Vagina (tissue), 2 donors: Measurements from ENCODE around the gene GRSF1. TPM values are rescaled to one million over a fixed set of nuclear protein-coding genes. Genes with fewer than 3 reads are reported as not detected.
"Not testable (repeated sequence)": the region's sequence is repeated elsewhere in the genome, so short reads cannot be mapped to it uniquely, and the experiment has no call there.

Experiments
- DNase-seq, 2 donors: peaks; one replicate each; pipeline ENCODE4 v3.0.0-alpha.2; 2017; ENCODE audit errors: extremely low spot score in 2 of 2
- H3K27ac ChIP-seq: fragments of 200-600 bp; sonication (generic); one replicate; pipeline ENCODE4 v1.5.1; 2019
- H3K27me3 ChIP-seq: fragments of 200-600 bp; sonication (generic); one replicate; pipeline ENCODE4 v1.5.1; 2019
- H3K36me3 ChIP-seq, 2 donors: fragments of 200-600 bp; sonication (generic); one replicate each; pipeline ENCODE4 v1.5.1; 2017 to 2019
- H3K4me1 ChIP-seq: fragments of 200-600 bp; sonication (generic); one replicate; pipeline ENCODE4 v1.5.1; 2019
- H3K4me3 ChIP-seq, 2 donors: fragments of 200-600 bp; sonication (generic); 1 replicate in 1 of 2; 2 replicates in 1 of 2; pipeline ENCODE4 v1.5.1; 2016 to 2019
- H3K9me3 ChIP-seq: fragments of 200-600 bp; sonication (generic); one replicate; pipeline ENCODE4 v1.5.1; 2019
- POLR2A ChIP-seq, 2 donors: fragments of 450-650 bp; IDR thresholded peaks; one replicate each; pipeline ENCODE4 v1.6.1; 2017; ENCODE audit warnings: antibody characterized with exemption in 2 of 2, mild to moderate bottlenecking in 2 of 2, moderate library complexity in 2 of 2
- POLR2AphosphoS5 ChIP-seq, 2 donors: sonication (generic); formaldehyde crosslinking; IDR thresholded peaks; one replicate each; pipeline ENCODE4 v1.9.0; 2017; ENCODE audit warnings: antibody characterized with exemption in 2 of 2, mild to moderate bottlenecking in 2 of 2, low read depth in 1 of 2; ENCODE audit not compliant: insufficient read depth in 1 of 2
- intact Hi-C: fragments of 100-400 bp; cut with DNase I; formaldehyde crosslinking; loops from one replicate; pipeline ENCODE4 v1.15.1; 2023
- total RNA-seq: library from RNA; depleted of rRNA; stranded (reverse); fragments of >200 nt; gene quantifications from one replicate; pipeline ENCODE4 v1.2.3, GENCODE V29; 2016
- TF ChIP-seq, protein P1 (sequence below), 3 experiments: fragments of 450-650 bp in 2 of 3; fragments of 200-600 bp in 1 of 3; sonication (generic) in 1 of 3; IDR thresholded peaks; one replicate each; pipeline ENCODE4 v1.5.1; 2017 to 2019; ENCODE audit warnings: antibody characterized with exemption in 3 of 3, mild to moderate bottlenecking in 2 of 3, moderate library complexity in 2 of 3

The GRSF1 gene
- total RNA-seq, 1 donor from 2014 or later = 35.1 TPM

DNA sequence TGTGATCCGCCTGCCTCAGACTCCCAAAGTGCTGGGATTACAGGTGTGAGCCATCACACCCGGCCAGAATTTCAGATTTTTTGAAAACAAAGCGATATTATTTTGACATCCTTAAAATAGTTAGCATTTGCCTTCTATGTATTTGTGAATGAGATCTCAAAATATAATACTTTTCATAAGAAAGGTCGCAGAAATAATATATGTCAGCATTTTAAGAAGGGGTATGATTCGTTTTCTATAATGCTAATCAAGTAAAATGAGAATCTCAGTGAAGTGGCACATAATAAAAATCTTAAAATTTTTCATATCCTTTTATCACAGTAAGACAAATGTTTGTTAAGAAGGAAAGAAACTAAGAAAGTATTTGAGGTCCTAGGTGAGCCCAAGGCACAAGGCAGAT is 52.2 kb downstream of the GRSF1 start:
- no peaks in the 10 kb centered on the region for H3K27me3 ChIP-seq
- no peak for TF ChIP-seq POLR2A (IDR thresholded peaks at IDR 0.05)
- TF ChIP-seq, protein P1, sequence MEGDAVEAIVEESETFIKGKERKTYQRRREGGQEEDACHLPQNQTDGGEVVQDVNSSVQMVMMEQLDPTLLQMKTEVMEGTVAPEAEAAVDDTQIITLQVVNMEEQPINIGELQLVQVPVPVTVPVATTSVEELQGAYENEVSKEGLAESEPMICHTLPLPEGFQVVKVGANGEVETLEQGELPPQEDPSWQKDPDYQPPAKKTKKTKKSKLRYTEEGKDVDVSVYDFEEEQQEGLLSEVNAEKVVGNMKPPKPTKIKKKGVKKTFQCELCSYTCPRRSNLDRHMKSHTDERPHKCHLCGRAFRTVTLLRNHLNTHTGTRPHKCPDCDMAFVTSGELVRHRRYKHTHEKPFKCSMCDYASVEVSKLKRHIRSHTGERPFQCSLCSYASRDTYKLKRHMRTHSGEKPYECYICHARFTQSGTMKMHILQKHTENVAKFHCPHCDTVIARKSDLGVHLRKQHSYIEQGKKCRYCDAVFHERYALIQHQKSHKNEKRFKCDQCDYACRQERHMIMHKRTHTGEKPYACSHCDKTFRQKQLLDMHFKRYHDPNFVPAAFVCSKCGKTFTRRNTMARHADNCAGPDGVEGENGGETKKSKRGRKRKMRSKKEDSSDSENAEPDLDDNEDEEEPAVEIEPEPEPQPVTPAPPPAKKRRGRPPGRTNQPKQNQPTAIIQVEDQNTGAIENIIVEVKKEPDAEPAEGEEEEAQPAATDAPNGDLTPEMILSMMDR (IDR thresholded peaks at IDR 0.05) = no peak
- no peak for TF ChIP-seq POLR2AphosphoS5 (IDR thresholded peaks at IDR 0.05; ENCODE audit: insufficient read depth in 1 of 2, low read depth in 1 of 2)
- no peaks in the 10 kb centered on the region for H3K4me1 ChIP-seq
- peaks cover 0 to 76% of the 10 kb centered on the region in 2 donors for H3K36me3 ChIP-seq
- H3K4me3 ChIP-seq = no peak overlapping the region
- H3K27ac ChIP-seq = no peak overlapping the region
- no peak for DNase-seq
- H3K9me3 ChIP-seq = no peaks in the 10 kb centered on the region
- intact Hi-C loops = no loop called here

DNA sequence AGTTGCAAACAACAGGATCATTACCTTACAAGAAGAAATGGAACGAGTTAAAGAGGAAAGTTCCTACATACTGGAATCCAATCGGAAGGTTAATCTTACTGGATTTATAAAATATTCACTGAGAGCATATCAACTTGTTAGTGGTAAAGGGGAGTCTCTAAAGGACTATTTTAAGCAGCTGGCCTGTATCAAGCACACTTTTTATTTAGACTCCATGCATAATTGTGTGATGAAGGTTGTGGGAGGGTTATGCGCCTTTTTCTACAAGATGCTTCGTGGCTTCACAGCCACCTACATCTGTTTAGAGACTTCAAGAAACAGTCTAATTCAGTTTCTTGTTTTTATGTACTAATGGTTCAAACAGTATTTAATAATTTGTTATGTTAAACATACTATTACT is 56.6 kb downstream of the GRSF1 start:
- intact Hi-C loops = no loop called here
- no peak overlapping the region for H3K27ac ChIP-seq
- H3K27me3 ChIP-seq = no peaks in the 10 kb centered on the region
- no peak for TF ChIP-seq POLR2AphosphoS5 (IDR thresholded peaks at IDR 0.05; ENCODE audit: insufficient read depth in 1 of 2, low read depth in 1 of 2)
- TF ChIP-seq, protein P1 (IDR thresholded peaks at IDR 0.05) = no peak
- no peak for TF ChIP-seq POLR2A (IDR thresholded peaks at IDR 0.05)
- H3K36me3 ChIP-seq = peaks cover 0 to 79% of the 10 kb centered on the region in 2 donors
- H3K4me3 ChIP-seq = no peak overlapping the region
- no peaks in the 10 kb centered on the region for H3K9me3 ChIP-seq
- DNase-seq = no peak
- H3K4me1 ChIP-seq = no peaks in the 10 kb centered on the region

DNA sequence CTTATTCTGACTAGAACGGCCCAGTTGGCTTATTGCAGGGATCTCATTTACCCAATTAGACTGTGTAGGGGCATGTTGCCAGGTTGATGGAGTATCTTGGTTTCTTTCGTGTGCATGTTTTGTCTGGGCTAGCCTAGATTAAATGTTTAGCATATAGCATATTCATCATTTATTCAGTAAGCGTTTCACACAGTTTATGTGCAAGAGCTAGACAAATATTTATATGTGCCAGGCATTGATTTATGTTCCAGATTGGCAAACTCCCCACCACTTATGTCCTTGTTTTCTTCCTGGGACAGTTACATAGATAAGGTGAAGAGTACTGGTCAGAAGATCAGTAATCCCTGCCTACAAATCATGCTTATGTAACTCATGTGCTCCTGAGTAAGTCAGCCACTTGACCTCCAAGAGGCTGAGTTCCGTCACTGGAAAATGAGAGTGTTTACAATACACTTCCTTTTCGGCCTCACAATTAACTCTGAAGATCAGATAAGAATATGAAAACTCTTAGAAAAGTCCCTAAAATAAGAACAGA is 60.7 kb downstream of the GRSF1 start:
- Histone ChIP-seq H3K4me1 (no peaks in the 10 kb centered on the region), H3K27me3 (no peaks in the 10 kb centered on the region), H3K36me3 (peaks cover 0 to 58% of the 10 kb centered on the region in 2 donors), H3K9me3 (no peaks in the 10 kb centered on the region), H3K27ac (no peak overlapping the region), H3K4me3 (no peak overlapping the region)
- no peak for DNase-seq
- intact Hi-C loops = no loop called here
- TF ChIP-seq POLR2AphosphoS5 (IDR thresholded peaks at IDR 0.05; ENCODE audit: insufficient read depth in 1 of 2, low read depth in 1 of 2) (no peak), POLR2A (IDR thresholded peaks at IDR 0.05) (no peak)
- TF ChIP-seq, protein P1 (IDR thresholded peaks at IDR 0.05) = no peak

DNA sequence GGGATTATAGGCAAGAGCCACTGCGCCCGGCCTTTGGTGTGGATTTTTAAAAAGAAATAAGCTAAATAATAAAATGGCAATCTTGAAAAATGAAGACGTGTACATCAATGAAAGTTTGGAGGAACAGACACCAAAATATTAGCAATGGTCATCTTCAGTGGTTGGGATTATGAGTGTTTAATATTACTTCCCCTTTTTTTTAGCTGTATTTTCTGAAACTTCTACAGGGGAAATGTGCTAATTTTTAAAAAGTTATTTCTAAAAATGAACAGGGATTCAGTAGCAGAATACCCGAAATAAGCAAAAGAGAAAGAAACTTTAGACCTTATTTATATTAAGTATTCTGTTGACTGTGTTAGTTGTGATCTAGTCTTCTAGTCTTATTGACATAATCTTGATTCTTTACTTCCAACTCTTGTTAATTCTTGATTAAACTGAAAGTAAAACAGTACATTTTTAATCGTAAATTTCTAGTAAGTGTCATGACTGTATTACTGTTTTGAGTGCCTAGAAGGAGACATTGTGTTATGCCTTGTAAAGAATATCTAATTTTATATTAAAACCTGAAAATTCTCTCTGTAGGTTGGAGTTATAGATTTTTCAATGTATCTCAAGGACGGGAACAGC is 66.6 kb downstream of the GRSF1 start:
- Histone ChIP-seq H3K27ac (no peak overlapping the region), H3K27me3 (no peaks in the 10 kb centered on the region), H3K4me3 (no peak overlapping the region), H3K9me3 (no peaks in the 10 kb centered on the region), H3K4me1 (no peaks in the 10 kb centered on the region), H3K36me3 (peaks cover 0 to 47% of the 10 kb centered on the region in 2 donors)
- no peak for DNase-seq
- intact Hi-C loops = no loop called here
- TF ChIP-seq, protein P1 (IDR thresholded peaks at IDR 0.05) = no peak
- no peak for TF ChIP-seq POLR2A (IDR thresholded peaks at IDR 0.05)
- TF ChIP-seq POLR2AphosphoS5 (IDR thresholded peaks at IDR 0.05; ENCODE audit: insufficient read depth in 1 of 2, low read depth in 1 of 2) = no peak

DNA sequence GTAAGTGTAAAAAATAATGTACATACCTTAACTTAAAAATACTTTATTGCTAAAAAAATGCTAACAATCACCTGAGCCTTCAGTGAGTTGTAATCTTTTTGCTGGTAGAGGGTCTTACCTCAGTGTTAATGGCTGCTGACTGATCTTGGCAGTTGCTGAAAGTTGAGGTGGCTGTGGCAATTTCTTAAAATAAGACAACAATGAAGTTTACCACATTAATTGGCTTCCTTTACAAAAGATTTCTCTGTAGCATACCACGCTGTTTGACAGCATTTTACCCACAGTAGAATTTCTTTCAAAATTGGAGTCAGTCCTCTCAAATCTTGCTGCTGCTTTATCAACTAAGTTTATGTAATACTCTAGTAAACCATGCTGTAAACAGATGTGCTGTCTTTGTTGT is 70.3 kb downstream of the GRSF1 start:
- H3K4me1 ChIP-seq, DNase-seq, H3K27me3 ChIP-seq, H3K4me3 ChIP-seq, intact Hi-C loops, H3K9me3 ChIP-seq, H3K27ac ChIP-seq: not testable (repeated sequence)
- peaks cover 0 to 63% of the 10 kb centered on the region in 2 donors for H3K36me3 ChIP-seq
